Heart left ventricle (tissue), 16 donors: ENCODE data around the gene ZCRB1. TPM values are rescaled to one million over a fixed set of nuclear protein-coding genes. Genes with fewer than 3 reads are reported as not detected.
"Not testable (repeated sequence)": the region's sequence is repeated elsewhere in the genome, so short reads cannot be mapped to it uniquely, and the experiment has no call there.

ENCODE experiments used
- ATAC-seq, 4 donors: fragments of 200-7000 bp; cut with Tn5 transposase; one replicate each; pipeline ENCODE4 v1.9.1; 2020 to 2022; ENCODE audit warnings: moderate library complexity in 4 of 4, mild to moderate bottlenecking in 3 of 4, moderate number of reproducible peaks in 1 of 4
- DNase-seq, 5 donors: peaks; one replicate each; pipeline ENCODE4 v3.0.0-alpha.2; 2020
- H3K27ac ChIP-seq, 12 donors: fragments of 200-600 bp; sonication (generic) in 4 of 12; one replicate each; pipeline versions ENCODE4 v1.5.0 to v1.8.0; 2016 to 2022; ENCODE audit warnings: mild to moderate bottlenecking in 2 of 12
- H3K27me3 ChIP-seq, 9 donors: fragments of 200-600 bp; sonication (generic) in 2 of 9; one replicate each; pipeline versions ENCODE4 v1.5.1 to v1.8.0; 2016 to 2022; ENCODE audit warnings: mild to moderate bottlenecking in 3 of 9
- H3K36me3 ChIP-seq, 9 donors: fragments of 200-600 bp; sonication (generic) in 2 of 9; one replicate each; pipeline versions ENCODE4 v1.5.0 to v1.8.0; 2018 to 2022; ENCODE audit warnings: mild to moderate bottlenecking in 2 of 9
- H3K4me1 ChIP-seq, 12 donors: fragments of 200-600 bp; sonication (generic) in 4 of 12; one replicate each; pipeline versions ENCODE4 v1.5.0 to v1.8.0; 2016 to 2022; ENCODE audit warnings: mild to moderate bottlenecking in 3 of 12
- H3K4me3 ChIP-seq, 12 donors: fragments of 200-600 bp; sonication (generic) in 4 of 12; one replicate each; pipeline versions ENCODE4 v1.5.0 to v1.8.0; 2017 to 2022; ENCODE audit warnings: mild to moderate bottlenecking in 9 of 12, moderate library complexity in 4 of 12
- H3K9me3 ChIP-seq, 12 donors: fragments of 200-600 bp; sonication (generic) in 4 of 12; one replicate each; pipeline versions ENCODE4 v1.5.0 to v1.8.0; 2016 to 2022; ENCODE audit warnings: mild to moderate bottlenecking in 1 of 12
- POLR2A ChIP-seq, 2 donors: fragments of 450-650 bp; IDR thresholded peaks; one replicate each; pipeline ENCODE4 v1.6.1; 2017; ENCODE audit warnings: antibody characterized with exemption in 2 of 2, mild to moderate bottlenecking in 2 of 2, moderate library complexity in 2 of 2
- WGBS, 4 donors: extraction: QIAGEN DNeasy Blood & Tissue Kit in 2 of 4; methylation state at CpG; one replicate each; pipeline versions ENCODE4 v1.1.5 to v1.1.7; 2013 to 2018; 5-methylcytosine and 5-hydroxymethylcytosine counted together
- intact Hi-C, 10 donors: fragments of 100-400 bp; cut with DNase I; formaldehyde crosslinking; loops; one replicate each; pipeline versions ENCODE4 v1.11.1 to v1.14.2; 2022
- polyA plus RNA-seq, 2 donors: library from polyadenylated mRNA; stranded (reverse); fragments of 200-250 nt; gene quantifications; one replicate each; pipeline ENCODE4 v1.2.3, GENCODE V29; 2013
- total RNA-seq, 9 donors: library from RNA; depleted of rRNA in 2 of 9; stranded (reverse); fragments of >200 nt in 2 of 9; fragmentation: NEBNext Ultra II Directional in 3 of 9; extraction: Animal tissue kit (Norgen Biotek cat#: 25700) in 3 of 9; gene quantifications; one replicate each; pipeline versions ENCODE4 v1.1.0 to v1.2.4, GENCODE V29; 2016 to 2023
- TF ChIP-seq, protein P1 (sequence below), 12 donors: fragments of 200-600 bp; sonication (generic) in 4 of 12; IDR thresholded peaks; one replicate each; pipeline versions ENCODE4 v1.5.0 to v1.8.0; 2018 to 2022; ENCODE audit warnings: antibody characterized with exemption in 12 of 12, mild to moderate bottlenecking in 5 of 12
- donor health status: ischemic (EF 13 %, LVEDD 7.1; RV severe dilation, severe dysfunction).
- donor health status: healthy with polysubstance abuse.
- donor health status: DM: no; HTN: yes; CAD: no.
- donor health status: DM: no; HTN: no; CAD: no.
- donor health status: ischemic (EF 25% LVEDD 6.9; RV normal size, moderate dysfunction).
- donor health status: ischemic (EF 25% LVEDD 5.7; RV mildly dilated, moderate dysfunction).
- donor health status: healthy.
- donor health status: DM: yes; HTN: yes; CAD: no.
- donor health status: ischemic (EF 35%, LVEDD 5.7; RV mildly dilated, moderate dysfunction).
- donor health status: nonischemic (EF 11% LVEDD 7.7; RV severe dilation, severe dysfunction).
- donor health status: DM: yes; HTN: yes; CAD: no.
- donor health status: PGD.
- donor health status: ischemic (EF 29% LVEDD 5.4; RV normal size, mild dysfunction).
- donor health status: nonischemic (EF 23%, LVEDD 6.1; RV moderate dilation, normal function).

Gene ZCRB1
- total and polyA plus RNA-seq, 11 donors, result 28.1 to 69.0 (median 52.4) TPM

DNA sequence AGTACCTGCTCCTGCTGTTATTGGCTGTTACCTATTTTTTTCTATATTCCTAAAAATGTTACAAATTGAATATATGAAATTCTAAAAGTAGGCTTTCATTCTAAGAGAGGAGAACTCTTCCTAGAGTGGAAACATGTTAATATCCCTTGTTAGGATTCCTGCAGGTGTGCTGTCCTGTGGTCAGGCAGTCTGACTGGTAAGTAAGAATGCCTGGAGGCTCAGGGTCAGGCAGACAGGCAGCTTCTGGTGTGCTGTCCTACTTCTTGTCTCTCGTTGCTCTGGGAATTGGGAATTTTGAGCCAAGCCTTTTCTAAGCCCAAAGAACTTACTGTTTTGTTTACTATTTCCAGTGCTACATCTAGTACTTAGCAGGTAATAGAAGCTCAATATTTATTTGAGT, 10.4 kb upstream of the ZCRB1 start:
- intact Hi-C loops, result loop anchor here in 2 of 10 donors (10.0 kb wide), 2 partner anchors 129 to 1061 kb away; no protein-coding TSS in a partner anchor
- Histone ChIP-seq H3K9me3 (no peaks in the 10 kb centered on the region), H3K4me3 (no peak overlapping the region), H3K36me3 (peaks cover 0 to 35% (median 18%) of the 10 kb centered on the region in 9 donors), H3K4me1 (peaks cover 0 to 10% (median 3%) of the 10 kb centered on the region in 12 donors), H3K27ac (no peak overlapping the region), H3K27me3 (no peaks in the 10 kb centered on the region)
- TF ChIP-seq, protein P1, sequence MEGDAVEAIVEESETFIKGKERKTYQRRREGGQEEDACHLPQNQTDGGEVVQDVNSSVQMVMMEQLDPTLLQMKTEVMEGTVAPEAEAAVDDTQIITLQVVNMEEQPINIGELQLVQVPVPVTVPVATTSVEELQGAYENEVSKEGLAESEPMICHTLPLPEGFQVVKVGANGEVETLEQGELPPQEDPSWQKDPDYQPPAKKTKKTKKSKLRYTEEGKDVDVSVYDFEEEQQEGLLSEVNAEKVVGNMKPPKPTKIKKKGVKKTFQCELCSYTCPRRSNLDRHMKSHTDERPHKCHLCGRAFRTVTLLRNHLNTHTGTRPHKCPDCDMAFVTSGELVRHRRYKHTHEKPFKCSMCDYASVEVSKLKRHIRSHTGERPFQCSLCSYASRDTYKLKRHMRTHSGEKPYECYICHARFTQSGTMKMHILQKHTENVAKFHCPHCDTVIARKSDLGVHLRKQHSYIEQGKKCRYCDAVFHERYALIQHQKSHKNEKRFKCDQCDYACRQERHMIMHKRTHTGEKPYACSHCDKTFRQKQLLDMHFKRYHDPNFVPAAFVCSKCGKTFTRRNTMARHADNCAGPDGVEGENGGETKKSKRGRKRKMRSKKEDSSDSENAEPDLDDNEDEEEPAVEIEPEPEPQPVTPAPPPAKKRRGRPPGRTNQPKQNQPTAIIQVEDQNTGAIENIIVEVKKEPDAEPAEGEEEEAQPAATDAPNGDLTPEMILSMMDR (IDR thresholded peaks at IDR 0.05), result no peak
- TF ChIP-seq POLR2A (IDR thresholded peaks at IDR 0.05), result no peak
- ATAC-seq (no peak), DNase-seq (no peak)
- WGBS, 4 donors, result 37 to 54% (median 43%) methylated on average over 1 of the region's 1 CpG

DNA sequence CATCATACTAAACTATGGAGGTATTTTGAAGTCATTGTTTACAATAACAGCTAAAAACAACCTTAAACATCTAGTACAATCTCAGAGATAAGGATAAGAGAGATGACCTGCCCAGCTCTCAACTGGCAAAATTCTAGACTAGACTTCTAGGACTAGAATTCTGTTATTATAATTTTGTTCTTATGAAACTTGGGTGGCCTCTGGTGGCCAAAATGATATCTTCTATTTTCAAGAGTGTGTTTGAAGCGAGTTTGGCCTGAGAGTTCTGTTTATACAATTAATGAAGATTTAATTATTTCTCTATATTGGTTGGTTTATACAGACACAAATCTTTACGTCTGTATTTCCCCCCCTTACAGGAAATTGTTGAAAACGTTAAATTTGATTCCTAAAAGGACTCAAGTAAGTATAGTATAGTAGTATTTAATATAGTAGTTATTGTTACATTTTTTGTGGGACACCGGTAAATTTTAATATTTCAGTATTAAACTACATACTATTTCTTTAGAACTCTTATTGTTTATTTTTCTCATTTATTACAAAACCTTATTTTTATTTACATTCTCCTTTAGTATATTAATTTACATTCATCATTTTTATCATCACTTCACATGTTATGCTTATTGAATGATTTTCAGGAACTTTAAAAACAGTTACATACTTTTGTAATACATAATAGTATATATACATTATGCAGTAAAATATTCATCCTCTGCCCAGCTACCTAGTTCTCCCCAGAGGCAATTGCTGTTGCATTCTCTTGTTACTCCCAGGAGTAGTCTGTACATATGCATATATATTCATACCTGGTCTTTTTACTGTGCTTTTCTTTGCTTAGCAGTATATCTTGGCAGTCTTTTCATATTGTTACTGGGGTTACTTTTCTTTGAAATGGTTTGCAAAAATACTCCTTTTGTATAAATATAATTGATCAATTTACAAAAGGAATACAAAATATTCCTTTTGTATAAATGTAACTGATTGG, 6.7 kb upstream of the ZCRB1 start:
- intact Hi-C loops, result loop anchor here in 9 of 10 donors (1.0 to 10.0 kb wide), 9 partner anchors 40 to 1058 kb away; no protein-coding TSS in a partner anchor
- no peak for TF ChIP-seq POLR2A (IDR thresholded peaks at IDR 0.05)
- TF ChIP-seq, protein P1 (IDR thresholded peaks at IDR 0.05), result peak; percentile 56 to 81 (median 66)

DNA sequence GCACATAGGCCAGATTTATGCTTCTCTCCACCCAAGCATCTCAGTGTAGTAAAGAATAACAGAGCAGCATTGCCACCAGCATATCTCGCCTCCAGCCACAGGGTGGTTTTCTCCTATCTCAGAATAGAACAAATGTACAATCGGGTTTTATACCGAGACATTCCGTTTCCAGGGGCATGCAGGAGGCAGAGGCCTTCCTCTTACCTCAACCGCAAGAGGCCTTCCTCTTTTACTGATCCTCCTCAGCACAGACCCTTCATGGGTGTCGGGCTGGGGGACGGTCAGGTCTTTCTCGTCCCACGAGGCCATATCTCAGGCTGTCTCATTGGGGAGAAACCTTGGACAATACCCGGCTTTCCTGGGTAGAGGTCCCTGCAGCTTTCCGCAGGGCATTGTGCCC, 4.2 kb upstream of the ZCRB1 start:
- DNase-seq, H3K36me3 ChIP-seq, H3K4me3 ChIP-seq, H3K27me3 ChIP-seq, H3K9me3 ChIP-seq, H3K27ac ChIP-seq, ATAC-seq: not testable (repeated sequence)
- peaks cover 4 to 45% (median 23%) of the 10 kb centered on the region in 12 donors for H3K4me1 ChIP-seq
- 87 to 93% (median 90%) methylated on average over 9 to 11 of the region's 11 CpGs for WGBS, 4 donors
- intact Hi-C loops, result loop anchor here in 7 of 10 donors (2.0 to 10.0 kb wide), 7 partner anchors 42 to 1055 kb away; no protein-coding TSS in a partner anchor

More for the DNA sequence above, 6.7 kb upstream of the ZCRB1 start:
- 34 to 39% (median 36%) methylated on average over 4 of the region's 4 CpGs for WGBS, 4 donors
- Histone ChIP-seq H3K27ac (no peak overlapping the region), H3K9me3 (no peaks in the 10 kb centered on the region), H3K4me1 (peaks cover 0 to 28% (median 9%) of the 10 kb centered on the region in 12 donors), H3K4me3 (no peak overlapping the region), H3K36me3 (peaks cover 0 to 19% (median 18%) of the 10 kb centered on the region in 9 donors), H3K27me3 (no peaks in the 10 kb centered on the region)
- DNase-seq (no peak), ATAC-seq (peak in 3 of 4 donors; percentile 39 to 67 (median 44))

DNA sequence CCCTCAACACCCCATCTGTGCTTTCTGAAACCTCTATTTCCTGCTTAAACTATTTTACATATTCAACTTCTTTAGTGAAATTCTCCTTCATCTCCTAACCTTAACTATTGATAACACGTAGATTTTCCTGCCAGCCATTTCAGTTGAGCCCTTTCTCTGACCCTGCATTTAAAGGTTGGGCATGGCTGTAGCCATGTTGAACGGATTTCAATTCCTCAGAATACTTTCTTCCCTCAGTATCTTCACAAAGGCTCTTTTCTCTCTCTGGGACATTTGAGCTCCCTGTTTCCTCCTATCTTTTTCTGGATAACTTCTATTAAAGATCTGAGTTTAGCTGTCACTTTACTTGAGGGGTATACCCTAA, 1.3 kb upstream of the ZCRB1 start:
- Histone ChIP-seq H3K9me3 (no peaks in the 10 kb centered on the region), H3K4me1 (peaks cover 4 to 47% (median 25%) of the 10 kb centered on the region in 12 donors), H3K36me3 (peaks cover 0 to 16% (median 11%) of the 10 kb centered on the region in 9 donors), H3K27ac (no peak overlapping the region), H3K4me3 (peak overlapping the region; percentile 47 to 96 (median 76)), H3K27me3 (no peaks in the 10 kb centered on the region)
- DNase-seq, result no peak
- 56 to 71% (median 66%) methylated on average over 2 of the region's 2 CpGs for WGBS, 4 donors
- ATAC-seq, result no peak
- TF ChIP-seq POLR2A (IDR thresholded peaks at IDR 0.05), result no peak
- TF ChIP-seq, protein P1 (IDR thresholded peaks at IDR 0.05), result no peak
- intact Hi-C loops, result loop anchor here in 9 of 10 donors (2.0 to 10.0 kb wide), 5 partner anchors 88 to 196 kb away; partner anchors contain the start of genes YAF2 (in 7 of the 9) and GXYLT1 (in 3 of the 9)
